Activated naive CD8-positive, alpha-beta T cell (primary cell): ENCODE measurements around the gene TBC1D5.
"Not testable (repeated sequence)": the region's sequence is repeated elsewhere in the genome, so short reads cannot be mapped to it uniquely, and the experiment has no call there.

Source experiments
- H3K27ac Mint-ChIP-seq: one replicate; pipeline ENCODE4 v1.8.0; 2021; ENCODE audit warnings: mixed read lengths
- H3K27me3 Mint-ChIP-seq: one replicate; pipeline ENCODE4 v1.8.0; 2021; ENCODE audit warnings: mixed read lengths
- H3K36me3 Mint-ChIP-seq: one replicate; pipeline ENCODE4 v1.8.0; 2021; ENCODE audit warnings: mixed read lengths
- H3K4me1 Mint-ChIP-seq: one replicate; pipeline ENCODE4 v1.8.0; 2021; ENCODE audit warnings: low read depth, mixed read lengths
- H3K4me3 Mint-ChIP-seq: one replicate; pipeline ENCODE4 v1.8.0; 2021; ENCODE audit warnings: mild to moderate bottlenecking, mixed read lengths
- H3K9me3 Mint-ChIP-seq: one replicate; pipeline ENCODE4 v1.8.0; 2021; ENCODE audit warnings: low read depth, mixed read lengths

Gene TBC1D5

DNA sequence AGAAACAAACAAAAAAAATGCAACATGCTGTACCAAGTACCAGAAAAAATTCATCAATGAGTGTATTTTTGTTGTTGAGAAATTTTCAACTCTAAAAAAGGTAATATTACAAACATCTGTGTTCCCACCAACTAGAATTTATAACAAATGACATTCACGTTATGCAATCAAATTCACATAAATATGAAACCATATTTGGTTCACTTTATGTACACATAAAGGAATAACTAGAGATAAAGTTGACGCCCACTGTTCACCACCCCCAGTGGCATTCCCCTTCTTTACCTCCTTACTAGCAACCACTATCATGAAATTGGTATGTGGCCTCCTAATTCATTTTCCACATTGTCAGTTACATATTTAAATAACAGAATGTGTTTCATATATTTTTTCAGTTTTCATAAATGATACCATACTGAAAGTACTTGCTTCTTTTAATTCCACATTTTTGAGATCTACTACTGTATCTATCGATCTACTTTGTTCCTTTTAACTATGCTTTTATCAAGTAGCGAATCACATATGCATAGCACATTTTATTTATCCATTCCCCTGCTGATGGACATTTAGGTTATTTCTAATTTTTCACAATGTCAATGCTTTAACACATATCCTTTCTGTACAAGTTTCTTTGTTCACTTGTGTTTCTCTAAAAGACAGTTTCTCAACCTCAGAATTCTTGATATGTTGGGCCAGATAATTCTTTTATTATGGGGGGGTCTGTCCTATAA lies 34.5 kb downstream of the TBC1D5 start:
- Mint-ChIP-seq H3K9me3 (peaks cover 3% of the 10 kb centered on the region), H3K27ac (no peak overlapping the region), H3K4me1 (peaks cover 7% of the 10 kb centered on the region), H3K27me3 (no peaks in the 10 kb centered on the region), H3K36me3 (peaks cover 3% of the 10 kb centered on the region), H3K4me3 (no peak overlapping the region)

DNA sequence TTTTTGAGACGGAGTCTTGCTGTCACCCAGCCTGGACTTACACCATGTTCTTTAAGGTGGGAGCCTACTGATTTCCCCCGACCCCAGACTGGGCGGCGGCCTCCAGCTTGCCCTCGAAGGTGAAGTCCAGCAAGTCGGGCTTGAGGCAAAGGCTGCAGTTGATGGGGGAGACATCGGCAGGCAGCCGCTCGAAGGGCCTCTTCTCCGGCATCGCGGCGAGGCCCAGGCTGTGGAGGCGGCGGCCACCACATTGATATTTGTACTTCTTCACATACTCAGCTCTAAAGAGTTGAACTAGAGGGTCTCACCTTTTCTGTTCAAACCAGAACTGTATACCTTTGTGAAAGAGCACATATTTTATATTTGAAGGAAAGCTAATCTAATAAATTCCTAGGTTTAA lies 36.4 kb downstream of the TBC1D5 start:
- H3K4me3 Mint-ChIP-seq, H3K9me3 Mint-ChIP-seq, H3K27ac Mint-ChIP-seq, H3K36me3 Mint-ChIP-seq, H3K27me3 Mint-ChIP-seq, H3K4me1 Mint-ChIP-seq: not testable (repeated sequence)

DNA sequence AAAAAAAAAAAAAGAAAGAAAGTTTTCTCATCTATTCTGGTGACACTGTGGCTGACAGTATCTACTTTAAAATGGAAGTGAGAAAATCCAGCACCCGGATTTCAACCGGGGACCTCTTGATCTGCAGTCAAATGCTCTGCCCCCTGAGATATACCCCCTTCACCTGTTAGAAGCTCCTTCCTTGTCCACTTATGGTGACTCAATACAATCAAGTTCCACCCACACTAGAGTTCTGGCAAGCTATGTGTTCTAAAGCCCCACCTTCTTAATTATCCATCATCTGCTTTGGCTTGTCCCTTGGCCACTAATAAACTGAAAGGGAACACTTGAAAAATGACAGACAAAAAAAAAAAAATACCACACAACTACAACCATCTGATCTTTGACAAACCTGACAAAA lies 42.6 kb downstream of the TBC1D5 start:
- H3K27me3 Mint-ChIP-seq, H3K27ac Mint-ChIP-seq: not testable (repeated sequence)
- H3K36me3 Mint-ChIP-seq: peaks cover 12% of the 10 kb centered on the region

DNA sequence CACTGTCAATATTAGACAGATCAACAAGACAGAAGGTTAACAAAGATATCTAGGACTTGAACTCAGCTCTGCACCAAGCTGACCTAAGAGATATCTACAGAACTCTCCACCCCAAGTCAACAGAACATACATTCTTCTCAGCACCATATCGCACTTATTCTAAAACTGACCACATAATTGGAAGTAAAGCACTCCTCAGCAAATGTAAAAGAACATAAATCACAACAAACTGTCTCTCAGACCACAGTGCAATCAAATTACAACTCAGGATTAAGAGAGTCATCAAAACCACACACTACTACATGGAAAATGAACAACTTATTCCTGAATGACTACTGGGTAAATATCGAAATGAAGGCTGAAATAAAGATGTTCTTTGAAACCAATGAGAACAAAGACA lies 46.8 kb downstream of the TBC1D5 start:
- not testable (repeated sequence) for H3K27ac Mint-ChIP-seq, H3K9me3 Mint-ChIP-seq, H3K4me3 Mint-ChIP-seq, H3K27me3 Mint-ChIP-seq
- H3K36me3 Mint-ChIP-seq: peaks cover 14% of the 10 kb centered on the region
- peaks cover 14% of the 10 kb centered on the region for H3K4me1 Mint-ChIP-seq

More for the DNA sequence above, 42.6 kb downstream of the TBC1D5 start:
- not testable (repeated sequence) for H3K4me3 Mint-ChIP-seq, H3K9me3 Mint-ChIP-seq
- peaks cover 11% of the 10 kb centered on the region for H3K4me1 Mint-ChIP-seq

DNA sequence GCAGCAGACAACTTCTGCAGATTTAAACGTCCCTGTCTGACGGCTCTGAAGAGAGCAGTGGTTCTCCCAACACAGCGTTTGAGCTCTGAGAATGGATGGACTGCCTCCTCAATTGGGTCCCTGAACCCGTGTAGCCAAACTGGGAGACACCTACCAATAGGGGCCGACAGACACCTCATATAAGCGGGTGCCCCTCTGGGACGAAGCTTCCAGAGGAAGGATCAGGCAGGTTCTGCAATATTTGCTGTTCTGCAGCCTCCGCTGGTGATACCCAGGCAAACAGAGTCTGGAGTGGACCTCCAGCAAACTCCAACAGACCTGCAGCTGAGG lies 48.8 kb downstream of the TBC1D5 start:
- Mint-ChIP-seq H3K36me3 (peaks cover 14% of the 10 kb centered on the region), H3K4me1 (peaks cover 17% of the 10 kb centered on the region)
- H3K27ac Mint-ChIP-seq, H3K4me3 Mint-ChIP-seq, H3K27me3 Mint-ChIP-seq, H3K9me3 Mint-ChIP-seq: not testable (repeated sequence)

DNA sequence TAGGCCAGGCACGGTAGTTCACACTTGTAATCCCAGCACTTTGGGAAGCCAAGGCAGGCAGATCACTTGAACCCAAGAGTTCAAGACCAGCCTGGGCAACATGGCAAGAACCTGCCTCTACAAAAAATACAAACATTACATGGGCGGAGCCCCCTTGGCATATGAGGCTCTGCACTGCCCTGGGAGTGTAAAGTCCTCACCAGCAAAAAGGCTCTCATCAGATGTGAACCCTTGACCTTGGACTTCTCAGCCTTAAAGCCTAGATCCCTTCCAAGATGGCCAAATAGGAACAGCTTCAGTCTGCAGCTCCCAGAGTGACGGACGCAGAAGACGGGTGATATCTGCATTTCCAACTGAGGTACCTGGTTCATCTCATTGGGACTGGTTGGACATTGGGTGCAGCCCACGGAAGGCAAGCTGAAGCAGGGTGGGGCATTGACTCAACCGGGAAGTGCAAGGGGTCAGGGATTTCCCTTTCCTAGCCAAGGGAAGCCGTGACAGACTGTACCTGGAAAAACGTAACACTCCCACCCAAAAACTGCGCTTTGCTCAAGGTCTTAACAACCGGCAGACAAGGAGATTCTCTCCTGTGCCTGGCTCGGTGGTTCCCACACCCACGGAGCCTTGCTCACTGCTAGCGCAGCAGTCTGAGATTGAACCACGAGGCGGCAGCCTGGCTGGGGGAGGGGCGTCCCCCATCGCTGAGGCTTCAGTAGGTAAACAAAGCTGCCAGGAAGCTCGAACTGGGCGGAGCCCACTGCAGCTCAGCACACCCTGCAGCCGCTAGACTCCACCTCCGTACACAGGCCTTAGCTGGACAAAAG lies 49.4 kb downstream of the TBC1D5 start:
- H3K4me3 Mint-ChIP-seq, H3K9me3 Mint-ChIP-seq, H3K27me3 Mint-ChIP-seq, H3K27ac Mint-ChIP-seq: not testable (repeated sequence)
- Mint-ChIP-seq H3K36me3 (peaks cover 14% of the 10 kb centered on the region), H3K4me1 (peaks cover 17% of the 10 kb centered on the region)

DNA sequence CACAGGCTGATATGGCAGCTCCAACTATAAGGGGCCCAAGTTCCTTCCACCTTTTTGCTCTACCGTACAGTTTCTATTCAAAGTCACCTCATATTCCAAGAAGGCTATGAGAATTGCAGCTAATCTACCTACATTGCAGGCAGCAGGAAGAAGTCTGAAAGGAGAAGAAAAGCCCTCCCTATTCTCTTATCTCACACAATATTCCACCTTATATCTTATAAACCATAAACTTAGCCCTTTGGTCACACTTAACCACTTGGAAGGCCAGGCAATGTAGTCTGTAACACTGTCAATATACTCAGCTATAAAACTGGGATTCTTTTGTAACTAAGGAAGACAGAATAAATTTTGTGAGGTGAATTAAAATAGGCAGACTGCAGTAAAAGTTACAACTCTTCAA lies 54.9 kb downstream of the TBC1D5 start:
- Mint-ChIP-seq H3K4me3 (no peak overlapping the region), H3K9me3 (no peaks in the 10 kb centered on the region), H3K27me3 (no peaks in the 10 kb centered on the region), H3K27ac (no peak overlapping the region), H3K36me3 (peaks cover 8% of the 10 kb centered on the region), H3K4me1 (peaks cover 7% of the 10 kb centered on the region)

DNA sequence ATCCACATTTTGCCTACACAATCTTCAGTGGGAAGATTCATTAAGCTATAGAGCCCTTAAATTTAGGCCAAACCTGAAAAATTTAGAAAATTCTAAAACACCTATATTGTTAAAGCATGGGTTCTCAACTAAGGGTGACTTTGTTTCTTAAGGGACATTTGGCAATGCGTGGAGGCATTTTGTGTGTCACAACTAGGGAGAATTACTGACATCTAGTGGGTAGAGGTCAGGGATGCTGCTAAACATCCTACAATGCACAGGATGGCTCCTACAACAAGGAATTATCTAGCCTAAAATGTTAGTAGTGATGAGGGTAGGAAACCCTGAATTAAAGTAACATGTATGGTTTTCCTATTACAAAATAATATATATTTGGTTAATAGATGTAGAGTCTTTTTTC lies 55.8 kb downstream of the TBC1D5 start:
- Mint-ChIP-seq H3K4me1 (peaks cover 7% of the 10 kb centered on the region), H3K4me3 (no peak overlapping the region), H3K27ac (no peak overlapping the region), H3K36me3 (peaks cover 8% of the 10 kb centered on the region), H3K9me3 (no peaks in the 10 kb centered on the region), H3K27me3 (no peaks in the 10 kb centered on the region)

DNA sequence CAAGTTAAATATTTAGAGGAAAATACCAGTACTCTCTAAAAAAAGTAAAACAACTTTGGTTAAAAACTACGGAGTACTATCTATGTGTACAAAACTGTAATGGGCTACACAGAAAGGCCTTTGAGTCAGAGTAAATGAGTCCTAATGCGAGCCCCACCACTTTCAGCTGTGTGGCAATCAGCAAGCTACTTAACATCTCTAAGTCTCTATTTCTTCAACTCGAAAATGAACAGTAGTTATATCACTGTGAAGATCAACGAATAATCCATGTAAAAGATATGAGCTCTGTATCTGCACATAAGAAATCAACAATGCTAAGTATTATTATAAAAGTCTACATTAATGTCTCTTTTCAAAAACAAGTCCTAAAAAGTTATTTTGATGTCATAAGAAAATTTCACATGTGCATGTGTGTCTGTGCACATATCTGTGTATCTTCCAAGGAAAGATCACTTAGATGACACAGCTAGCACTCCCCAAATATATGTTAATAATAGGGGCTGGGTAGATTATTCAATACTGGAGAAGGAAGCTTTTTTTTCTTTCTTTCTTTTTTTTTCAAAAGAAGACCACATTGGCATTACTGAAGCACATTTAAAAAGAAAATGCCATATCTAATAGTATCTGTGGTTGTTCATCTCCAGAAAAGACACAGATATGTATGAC lies 58.8 kb downstream of the TBC1D5 start:
- no peak overlapping the region for H3K27ac Mint-ChIP-seq
- no peaks in the 10 kb centered on the region for H3K27me3 Mint-ChIP-seq
- H3K9me3 Mint-ChIP-seq: no peaks in the 10 kb centered on the region
- peaks cover 6% of the 10 kb centered on the region for H3K36me3 Mint-ChIP-seq
- no peak overlapping the region for H3K4me3 Mint-ChIP-seq
- H3K4me1 Mint-ChIP-seq: peaks cover 9% of the 10 kb centered on the region

DNA sequence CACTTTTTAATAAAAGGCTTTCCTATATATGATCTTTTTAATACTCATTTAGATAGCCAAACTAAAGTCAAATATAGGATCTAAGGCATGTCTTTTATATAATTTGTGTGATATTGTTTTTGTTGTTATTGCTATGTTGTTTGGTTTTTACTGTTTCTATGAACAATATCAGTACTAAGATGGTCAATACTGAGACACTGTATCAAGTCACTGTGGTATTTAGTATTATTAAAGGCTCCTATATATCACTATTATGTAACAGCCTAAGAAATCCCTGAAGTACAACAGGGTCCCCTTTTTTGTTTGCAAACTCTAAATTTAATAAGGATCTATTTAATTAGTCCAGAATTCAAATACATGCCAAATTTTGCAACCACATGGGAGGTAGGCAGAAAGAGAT lies 61.9 kb downstream of the TBC1D5 start:
- H3K4me3 Mint-ChIP-seq: no peak overlapping the region
- peaks cover 2% of the 10 kb centered on the region for H3K36me3 Mint-ChIP-seq
- no peak overlapping the region for H3K27ac Mint-ChIP-seq
- H3K4me1 Mint-ChIP-seq: peaks cover 11% of the 10 kb centered on the region
- H3K9me3 Mint-ChIP-seq: no peaks in the 10 kb centered on the region
- H3K27me3 Mint-ChIP-seq: no peaks in the 10 kb centered on the region

DNA sequence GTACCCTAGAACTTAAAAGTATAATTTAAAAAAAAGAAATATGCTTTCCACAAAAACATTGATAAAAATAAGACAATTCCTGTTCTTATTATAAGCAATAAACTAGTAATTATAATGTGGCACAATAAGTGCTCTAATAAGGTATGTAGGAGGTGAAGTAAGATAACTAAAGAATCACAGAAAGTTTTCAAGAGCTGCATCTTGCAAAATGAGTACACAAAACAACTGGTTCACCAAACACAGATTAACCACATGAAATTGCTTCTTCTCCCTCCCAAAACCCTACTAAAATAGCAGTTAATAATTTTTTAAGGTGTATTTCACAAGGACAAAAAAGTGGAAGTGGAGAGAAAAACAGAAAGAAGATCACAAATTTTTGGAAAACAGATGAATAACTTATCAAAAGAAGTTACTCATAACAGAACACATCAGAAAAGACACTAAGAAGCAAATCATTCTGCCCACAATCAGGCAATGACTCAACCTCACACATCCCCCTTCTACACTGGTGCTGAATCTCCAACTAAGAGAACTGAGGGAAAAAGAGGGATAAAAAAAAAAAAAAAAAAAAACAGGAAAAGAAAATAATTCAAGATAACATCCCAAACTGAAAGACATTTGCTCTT lies 64.2 kb downstream of the TBC1D5 start:
- Mint-ChIP-seq H3K9me3 (no peaks in the 10 kb centered on the region), H3K4me1 (peaks cover 11% of the 10 kb centered on the region), H3K27ac (no peak overlapping the region), H3K27me3 (no peaks in the 10 kb centered on the region), H3K36me3 (peaks cover 5% of the 10 kb centered on the region), H3K4me3 (no peak overlapping the region)

DNA sequence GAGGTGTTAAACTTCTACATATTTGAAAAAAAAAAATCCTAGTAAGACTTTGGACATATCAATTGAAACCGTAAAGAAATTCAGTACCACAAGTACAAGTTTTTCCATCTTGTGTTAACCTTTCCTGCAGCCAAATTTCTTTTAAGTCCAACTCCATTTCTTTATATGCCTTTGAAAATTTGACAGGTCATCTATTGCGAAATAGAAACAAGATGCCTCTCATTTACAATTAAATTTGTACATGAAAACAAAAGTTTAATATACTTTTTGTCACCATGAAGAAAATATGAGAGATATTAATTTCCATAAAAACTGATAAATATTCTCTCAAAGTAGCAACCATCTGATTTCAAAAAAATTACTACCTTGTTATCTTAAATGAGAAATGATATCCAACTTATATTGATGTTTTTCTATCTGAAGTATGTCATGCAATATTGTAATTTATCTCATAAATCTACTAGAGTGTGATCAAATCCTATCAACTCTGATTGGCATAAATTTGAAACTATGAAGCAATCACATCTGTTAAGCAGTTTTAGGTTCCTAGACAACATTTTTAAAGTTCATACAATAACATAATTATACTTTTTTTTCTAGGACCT lies 68.2 kb downstream of the TBC1D5 start:
- no peak overlapping the region for H3K27ac Mint-ChIP-seq
- peaks cover 9% of the 10 kb centered on the region for H3K36me3 Mint-ChIP-seq
- peaks cover 9% of the 10 kb centered on the region for H3K4me1 Mint-ChIP-seq
- no peaks in the 10 kb centered on the region for H3K27me3 Mint-ChIP-seq
- peaks cover under 1% of the 10 kb centered on the region for H3K9me3 Mint-ChIP-seq
- H3K4me3 Mint-ChIP-seq: no peak overlapping the region

DNA sequence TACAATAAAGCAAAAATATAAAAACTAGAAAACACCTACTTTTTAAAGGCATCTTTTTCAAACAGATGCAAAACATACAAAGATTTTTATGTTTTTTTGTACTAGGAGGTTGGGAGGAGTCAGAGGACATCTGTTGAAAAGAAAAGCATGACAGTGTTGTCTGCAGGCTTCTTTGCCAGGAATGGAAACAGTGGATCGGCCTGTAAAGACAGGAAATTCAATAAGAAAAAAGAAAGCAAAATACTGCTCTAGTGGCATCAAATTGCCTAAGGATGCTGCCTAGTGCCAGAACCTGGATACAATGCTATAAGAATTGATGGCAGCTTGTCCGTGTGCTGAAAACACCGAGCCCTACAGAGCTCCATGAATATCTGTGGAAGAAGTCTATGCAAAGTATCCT lies 69.9 kb downstream of the TBC1D5 start:
- peaks cover 6% of the 10 kb centered on the region for H3K9me3 Mint-ChIP-seq
- no peaks in the 10 kb centered on the region for H3K27me3 Mint-ChIP-seq
- no peak overlapping the region for H3K4me3 Mint-ChIP-seq
- H3K27ac Mint-ChIP-seq: no peak overlapping the region
- peaks cover 14% of the 10 kb centered on the region for H3K36me3 Mint-ChIP-seq
- peaks cover 2% of the 10 kb centered on the region for H3K4me1 Mint-ChIP-seq

DNA sequence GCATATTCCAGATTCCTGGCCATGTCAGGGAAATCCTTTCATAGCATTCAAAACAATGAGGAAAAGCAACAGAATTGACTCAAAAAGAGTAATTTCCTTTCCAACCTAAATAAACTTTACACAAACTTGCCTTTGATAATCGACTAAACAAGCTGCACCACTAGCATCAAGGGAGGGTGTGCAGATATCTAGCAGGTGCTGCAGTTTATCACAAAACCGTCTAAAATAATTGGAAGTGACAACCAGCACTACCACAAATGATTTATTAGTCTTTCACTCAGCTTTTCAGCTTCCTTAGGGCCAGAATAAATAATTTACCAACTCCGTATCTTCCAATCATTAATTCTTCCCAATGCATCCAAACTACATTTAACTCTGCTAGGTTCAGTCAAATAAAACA lies 71.7 kb downstream of the TBC1D5 start:
- H3K4me1 Mint-ChIP-seq: peaks cover 2% of the 10 kb centered on the region
- H3K36me3 Mint-ChIP-seq: peaks cover 14% of the 10 kb centered on the region
- no peak overlapping the region for H3K27ac Mint-ChIP-seq
- H3K27me3 Mint-ChIP-seq: no peaks in the 10 kb centered on the region
- H3K4me3 Mint-ChIP-seq: no peak overlapping the region
- H3K9me3 Mint-ChIP-seq: peaks cover 6% of the 10 kb centered on the region

DNA sequence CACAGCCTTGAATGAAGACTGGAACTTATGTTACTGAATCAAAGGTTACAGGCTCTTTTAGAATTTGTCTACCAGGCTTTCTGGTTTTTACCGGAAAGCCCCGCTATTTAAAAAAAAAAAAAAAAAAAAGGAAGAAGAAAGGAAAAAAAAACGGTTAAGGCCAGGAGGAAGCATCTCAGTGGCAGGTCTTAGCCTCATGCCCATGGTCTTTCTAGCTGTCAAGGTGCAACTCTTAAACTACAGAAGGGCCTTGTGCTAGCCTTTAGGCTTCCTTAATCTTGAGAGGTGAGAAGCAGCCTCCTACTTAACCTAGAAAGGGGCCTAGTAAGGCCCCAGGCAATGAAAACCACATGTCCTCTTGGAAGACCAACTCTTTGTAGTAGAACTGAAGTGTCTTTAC lies 77.5 kb downstream of the TBC1D5 start:
- Mint-ChIP-seq H3K36me3 (peaks cover 11% of the 10 kb centered on the region), H3K4me1 (peaks cover 12% of the 10 kb centered on the region)

More for the DNA sequence above, 77.5 kb downstream of the TBC1D5 start:
- H3K9me3 Mint-ChIP-seq: peaks cover 6% of the 10 kb centered on the region
- no peak overlapping the region for H3K27ac Mint-ChIP-seq
- no peak overlapping the region for H3K4me3 Mint-ChIP-seq
- no peaks in the 10 kb centered on the region for H3K27me3 Mint-ChIP-seq
